ENCODE data around the gene PCNX3.
A peak's percentile ranks its signal among the peaks of the same experiment; 100 is the strongest.
"Not testable (repeated sequence)": the region's sequence is repeated elsewhere in the genome, so short reads cannot be mapped to it uniquely, and the experiment has no call there.

PCNX3 gene

DNA sequence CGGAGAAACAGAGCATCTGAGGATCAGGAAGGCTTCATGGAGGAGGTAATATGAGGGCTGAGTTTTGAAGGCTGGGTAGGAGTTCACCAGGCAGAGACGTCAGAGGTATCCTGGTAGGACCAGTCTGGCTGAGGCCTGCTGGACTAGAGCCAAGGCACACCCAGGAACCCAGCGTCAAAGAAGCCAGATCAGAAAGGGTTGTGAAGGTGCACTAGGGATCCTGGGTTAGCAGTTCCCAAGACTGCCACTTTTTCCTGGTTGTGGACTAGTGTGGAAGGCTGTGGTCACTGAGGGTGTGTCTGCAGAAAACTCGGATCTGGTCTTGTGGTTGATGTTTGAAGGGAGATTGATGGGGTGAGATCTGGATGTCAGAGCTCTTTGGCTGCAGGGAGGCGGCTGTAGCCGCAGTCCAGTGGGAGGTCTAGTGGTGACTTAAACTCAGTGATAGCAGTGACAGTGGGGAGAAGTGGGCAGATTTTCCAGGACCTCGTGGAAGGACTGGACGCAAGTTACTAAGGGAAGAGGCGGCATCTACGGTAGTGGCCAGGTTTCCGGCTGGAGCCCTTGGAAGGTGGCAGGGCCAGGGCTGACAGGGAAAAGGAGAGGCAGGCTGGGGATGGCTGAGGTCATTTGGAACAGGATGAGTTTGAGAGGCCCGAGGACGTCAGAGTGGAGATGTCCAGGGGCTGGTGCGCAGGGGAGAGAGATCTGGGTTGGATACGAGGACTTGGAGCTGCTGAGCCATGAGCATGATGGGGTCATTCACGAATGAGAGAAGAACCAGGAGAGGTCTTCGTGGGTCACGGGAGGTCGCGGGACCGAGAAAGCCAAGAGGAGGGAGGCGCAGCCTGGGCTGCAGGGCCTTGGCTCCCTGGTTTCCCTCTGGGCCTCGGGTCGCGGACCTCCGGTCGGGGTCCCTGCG is 36.3 kb downstream of the PCNX3 start:
- Histone ChIP-seq H3K9me3 (ENCODE audit: control insufficient read depth, insufficient read depth, low read length) (no peaks in the 10 kb centered on the region), H3K36me3 (ENCODE audit: control insufficient read depth, insufficient read depth, low read length) (peaks cover 44% of the 10 kb centered on the region), H3K27ac (ENCODE audit: low read depth, low read length) (peak overlapping the region; percentile 98), H3K9ac (ENCODE audit: low read depth, low read length) (peak overlapping the region; percentile 27; the same call in 1 of the 2 replicates), H3K4me3 (ENCODE audit: low read depth, low read length) (peak overlapping the region; percentile 71), H3K27me3 (ENCODE audit: control insufficient read depth, insufficient read depth, low read length) (no peaks in the 10 kb centered on the region), H3K4me1 (ENCODE audit: control insufficient read depth, insufficient read depth, low read length) (peaks cover 6% of the 10 kb centered on the region)

DNA sequence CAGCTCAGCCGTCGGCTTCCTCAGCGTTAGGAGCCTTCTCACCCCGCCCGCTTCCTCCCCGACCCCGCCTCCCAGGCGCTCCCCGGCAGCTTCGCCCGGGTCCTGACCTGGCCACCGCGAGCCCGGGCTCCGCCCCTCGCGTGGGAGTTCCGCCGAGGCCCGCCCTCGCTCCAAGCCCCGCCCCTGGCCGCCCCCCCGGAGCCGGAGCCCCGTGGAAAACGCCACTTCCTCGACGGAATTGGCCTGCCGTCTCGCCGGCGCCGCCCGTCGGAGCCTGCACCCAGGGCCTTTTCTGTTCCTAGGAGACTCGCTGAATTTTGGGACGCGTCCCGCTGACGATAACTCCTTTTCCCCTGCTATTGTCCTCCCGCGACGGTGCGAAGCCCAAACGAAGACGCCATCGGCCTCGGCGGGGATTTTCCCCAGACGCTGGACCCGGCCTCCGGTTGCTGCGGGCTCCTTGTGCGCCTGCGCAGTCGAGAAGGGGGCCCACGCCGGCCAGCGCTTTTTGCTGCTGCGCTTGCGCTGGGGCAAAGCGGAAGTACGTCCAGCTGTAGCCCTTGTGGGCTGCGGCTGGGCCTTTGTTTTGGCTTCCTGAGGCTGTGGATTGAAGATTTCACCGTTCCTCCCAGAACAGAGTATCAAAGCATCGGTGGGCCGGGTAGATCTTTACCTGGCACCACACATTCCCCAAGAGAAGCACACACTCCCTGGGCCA is 37.1 kb downstream of the PCNX3 start:
- peak overlapping the region; percentile 98 for H3K27ac ChIP-seq (ENCODE audit: low read depth, low read length)
- peaks cover 6% of the 10 kb centered on the region for H3K4me1 ChIP-seq (ENCODE audit: control insufficient read depth, insufficient read depth, low read length)
- peak overlapping the region; percentile 71 for H3K4me3 ChIP-seq (ENCODE audit: low read depth, low read length)
- no peaks in the 10 kb centered on the region for H3K9me3 ChIP-seq (ENCODE audit: control insufficient read depth, insufficient read depth, low read length)
- H3K27me3 ChIP-seq (ENCODE audit: control insufficient read depth, insufficient read depth, low read length): no peaks in the 10 kb centered on the region
- peak overlapping the region; percentile 84 for H3K9ac ChIP-seq (ENCODE audit: low read depth, low read length)
- H3K36me3 ChIP-seq (ENCODE audit: control insufficient read depth, insufficient read depth, low read length): peaks cover 53% of the 10 kb centered on the region

GRCh38 chr11:65653229-65654225 is 38.0 kb downstream of the PCNX3 start:
- H3K4me3 ChIP-seq (ENCODE audit: low read depth, low read length): peak overlapping the region; percentile 71
- peak overlapping the region; percentile 84 for H3K9ac ChIP-seq (ENCODE audit: low read depth, low read length)
- no peaks in the 10 kb centered on the region for H3K9me3 ChIP-seq (ENCODE audit: control insufficient read depth, insufficient read depth, low read length)
- peaks cover 61% of the 10 kb centered on the region for H3K36me3 ChIP-seq (ENCODE audit: control insufficient read depth, insufficient read depth, low read length)
- H3K27ac ChIP-seq (ENCODE audit: low read depth, low read length): peak overlapping the region; percentile 98
- no peaks in the 10 kb centered on the region for H3K27me3 ChIP-seq (ENCODE audit: control insufficient read depth, insufficient read depth, low read length)
- peaks cover 6% of the 10 kb centered on the region for H3K4me1 ChIP-seq (ENCODE audit: control insufficient read depth, insufficient read depth, low read length)

DNA sequence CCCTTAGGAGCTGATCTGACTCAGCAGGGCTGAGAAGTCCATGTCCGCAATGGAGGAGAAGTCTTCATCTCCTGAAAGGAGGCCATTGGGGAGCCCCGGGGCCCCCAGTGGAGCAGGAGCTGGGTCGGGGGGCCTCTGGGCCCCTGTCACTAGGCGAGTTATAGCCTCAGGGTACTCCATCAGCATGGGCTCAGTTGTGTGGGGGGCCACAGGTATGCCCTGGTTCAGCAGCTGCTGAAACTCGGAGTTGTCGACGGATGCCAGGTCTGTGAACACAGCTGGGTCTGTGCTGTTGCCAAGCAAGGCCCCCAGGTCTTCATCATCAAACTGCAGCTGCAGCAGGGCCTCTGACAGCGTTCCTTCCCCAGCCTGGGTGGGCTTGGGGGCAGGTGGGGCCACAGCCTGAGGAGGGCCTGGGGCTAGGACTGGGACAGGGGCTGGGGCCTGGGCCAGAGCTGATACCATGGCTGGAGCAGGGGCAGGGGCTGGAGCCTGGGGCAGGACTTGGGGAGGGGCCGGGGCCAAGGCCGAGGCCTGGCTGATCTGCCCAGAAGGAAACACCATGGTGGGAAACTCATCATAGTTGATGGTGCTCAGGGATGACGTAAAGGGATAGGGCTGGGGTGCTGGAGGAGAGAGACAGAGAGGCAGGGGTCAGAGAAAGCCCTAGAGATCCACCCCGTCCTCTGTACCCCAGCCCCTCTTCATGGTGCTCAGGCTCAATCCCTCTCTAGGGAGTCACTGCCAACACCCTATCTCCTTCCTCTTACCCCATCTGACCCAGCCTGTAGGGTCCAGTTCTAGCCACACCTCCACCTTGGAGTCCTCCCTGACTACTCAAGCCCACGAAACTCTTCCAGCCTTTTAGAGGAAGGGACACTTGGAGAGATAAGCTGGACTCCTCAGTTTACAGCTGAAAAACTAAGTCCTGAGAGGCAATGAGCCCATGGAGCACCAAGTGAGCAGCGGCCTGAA is 39.1 kb downstream of the PCNX3 start:
- Histone ChIP-seq H3K9me3 (ENCODE audit: control insufficient read depth, insufficient read depth, low read length) (no peaks in the 10 kb centered on the region), H3K9ac (ENCODE audit: low read depth, low read length) (no peak overlapping the region), H3K27ac (ENCODE audit: low read depth, low read length) (no peak overlapping the region), H3K27me3 (ENCODE audit: control insufficient read depth, insufficient read depth, low read length) (no peaks in the 10 kb centered on the region), H3K36me3 (ENCODE audit: control insufficient read depth, insufficient read depth, low read length) (peaks cover 72% of the 10 kb centered on the region), H3K4me3 (ENCODE audit: low read depth, low read length) (no peak overlapping the region), H3K4me1 (ENCODE audit: control insufficient read depth, insufficient read depth, low read length) (peaks cover 6% of the 10 kb centered on the region)

- H3K36me3 ChIP-seq (ENCODE audit: control insufficient read depth, insufficient read depth, low read length): peaks cover 75% of the 10 kb centered on the region
- no peaks in the 10 kb centered on the region for H3K27me3 ChIP-seq (ENCODE audit: control insufficient read depth, insufficient read depth, low read length)
- no peak overlapping the region for H3K27ac ChIP-seq (ENCODE audit: low read depth, low read length)
- H3K4me1 ChIP-seq (ENCODE audit: control insufficient read depth, insufficient read depth, low read length): peaks cover 6% of the 10 kb centered on the region
- no peak overlapping the region for H3K9ac ChIP-seq (ENCODE audit: low read depth, low read length)
- H3K4me3 ChIP-seq (ENCODE audit: low read depth, low read length): no peak overlapping the region
- H3K9me3 ChIP-seq (ENCODE audit: control insufficient read depth, insufficient read depth, low read length): no peaks in the 10 kb centered on the region
Observed at GRCh38 chr11:65655570-65656332, 40.2 kb downstream of the PCNX3 start.

DNA sequence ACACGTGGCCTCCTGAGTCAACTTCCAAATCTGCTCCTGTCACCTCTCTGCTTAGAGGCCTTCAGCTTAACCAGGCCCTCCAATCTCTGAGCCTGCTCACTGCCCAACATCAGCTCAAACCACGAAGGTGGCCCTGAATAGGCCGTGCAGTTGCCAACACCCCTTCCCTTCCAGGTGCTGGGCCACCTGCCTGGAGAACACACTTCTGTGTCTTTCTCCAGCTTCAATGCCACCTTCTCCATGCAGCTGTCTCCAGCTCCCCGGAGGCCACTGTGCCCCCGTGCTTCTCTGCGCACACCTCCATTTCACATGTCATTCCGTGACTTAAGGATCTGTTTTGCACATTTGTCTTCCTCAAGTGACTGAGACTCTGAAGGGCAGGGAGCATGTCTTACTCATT is 41.9 kb downstream of the PCNX3 start:
- Histone ChIP-seq H3K27me3 (ENCODE audit: control insufficient read depth, insufficient read depth, low read length) (no peaks in the 10 kb centered on the region), H3K9me3 (ENCODE audit: control insufficient read depth, insufficient read depth, low read length) (no peaks in the 10 kb centered on the region), H3K36me3 (ENCODE audit: control insufficient read depth, insufficient read depth, low read length) (peaks cover 76% of the 10 kb centered on the region), H3K27ac (ENCODE audit: low read depth, low read length) (no peak overlapping the region), H3K4me1 (ENCODE audit: control insufficient read depth, insufficient read depth, low read length) (peaks cover 6% of the 10 kb centered on the region), H3K9ac (ENCODE audit: low read depth, low read length) (no peak overlapping the region), H3K4me3 (ENCODE audit: low read depth, low read length) (no peak overlapping the region)

GRCh38 chr11:65658174-65659021 is 42.8 kb downstream of the PCNX3 start:
- Histone ChIP-seq H3K27ac (ENCODE audit: low read depth, low read length) (no peak overlapping the region), H3K9me3 (ENCODE audit: control insufficient read depth, insufficient read depth, low read length) (no peaks in the 10 kb centered on the region), H3K27me3 (ENCODE audit: control insufficient read depth, insufficient read depth, low read length) (no peaks in the 10 kb centered on the region), H3K36me3 (ENCODE audit: control insufficient read depth, insufficient read depth, low read length) (peaks cover 75% of the 10 kb centered on the region), H3K4me3 (ENCODE audit: low read depth, low read length) (no peak overlapping the region), H3K4me1 (ENCODE audit: control insufficient read depth, insufficient read depth, low read length) (peaks cover under 1% of the 10 kb centered on the region; the same call in 1 of the 2 replicates), H3K9ac (ENCODE audit: low read depth, low read length) (no peak overlapping the region)

GRCh38 chr11:65660038-65660437 is 44.5 kb downstream of the PCNX3 start:
- Histone ChIP-seq H3K4me3 (ENCODE audit: low read depth, low read length) (no peak overlapping the region), H3K36me3 (ENCODE audit: control insufficient read depth, insufficient read depth, low read length) (peaks cover 61% of the 10 kb centered on the region), H3K4me1 (ENCODE audit: control insufficient read depth, insufficient read depth, low read length) (0 out of 2 replicates have a peak, but pooled peaks cover 3% of the 10 kb centered on the region), H3K9ac (ENCODE audit: low read depth, low read length) (no peak overlapping the region), H3K9me3 (ENCODE audit: control insufficient read depth, insufficient read depth, low read length) (no peaks in the 10 kb centered on the region), H3K27ac (ENCODE audit: low read depth, low read length) (no peak overlapping the region), H3K27me3 (ENCODE audit: control insufficient read depth, insufficient read depth, low read length) (no peaks in the 10 kb centered on the region)

DNA sequence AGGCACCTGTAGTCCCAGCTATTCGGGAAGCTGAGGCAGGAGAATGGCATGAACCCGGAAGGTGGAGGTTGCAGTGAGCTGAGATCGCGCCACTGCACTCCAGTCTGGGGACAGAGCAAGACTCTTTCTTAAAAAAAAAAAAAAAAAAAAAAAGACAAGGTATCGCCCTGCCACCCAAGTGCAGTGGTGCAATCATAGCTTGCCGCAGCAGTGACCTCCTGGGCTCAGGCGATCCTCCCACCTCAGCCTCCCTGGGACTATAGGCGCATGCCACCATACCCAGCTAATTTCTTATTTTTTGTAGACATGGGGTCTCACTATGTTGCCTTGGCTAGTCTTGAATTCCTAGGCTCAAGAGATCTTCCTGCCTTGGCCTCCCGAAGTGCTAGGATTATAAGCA is 45.3 kb downstream of the PCNX3 start:
- H3K27ac ChIP-seq (ENCODE audit: low read depth, low read length); H3K4me3 ChIP-seq (ENCODE audit: low read depth, low read length); H3K27me3 ChIP-seq (ENCODE audit: control insufficient read depth, insufficient read depth, low read length); H3K9me3 ChIP-seq (ENCODE audit: control insufficient read depth, insufficient read depth, low read length); H3K9ac ChIP-seq (ENCODE audit: low read depth, low read length); H3K4me1 ChIP-seq (ENCODE audit: control insufficient read depth, insufficient read depth, low read length): not testable (repeated sequence)
- peaks cover 52% of the 10 kb centered on the region for H3K36me3 ChIP-seq (ENCODE audit: control insufficient read depth, insufficient read depth, low read length)
